ENCODE measurements around the gene NRCAM. TPM values are rescaled to one million over a fixed set of nuclear protein-coding genes. Genes with fewer than 3 reads are reported as not detected.

NRCAM gene
- total RNA-seq, 1 donor from 2014 or later: not detected

- Mint-ChIP-seq H3K27ac (no peak overlapping the region), H3K4me1 (peaks cover 2% of the 10 kb centered on the region), H3K36me3 (ENCODE audit: low read depth) (no peaks in the 10 kb centered on the region), H3K9me3 (no peaks in the 10 kb centered on the region), H3K4me3 (no peak overlapping the region), H3K27me3 (no peaks in the 10 kb centered on the region)
- intact Hi-C loops (cut with micrococcal nuclease): no loop called here
- DNase-seq: no peak
These were observed 244.6 kb downstream of the NRCAM start for GRCh38 chr7:108211382-108212201.

- peaks cover 2% of the 10 kb centered on the region for H3K4me1 Mint-ChIP-seq
- H3K4me3 Mint-ChIP-seq: no peak overlapping the region
- DNase-seq: no peak
- H3K27me3 Mint-ChIP-seq: no peaks in the 10 kb centered on the region
- no peak overlapping the region for H3K27ac Mint-ChIP-seq
- no peaks in the 10 kb centered on the region for H3K9me3 Mint-ChIP-seq
- intact Hi-C loops (cut with micrococcal nuclease): no loop called here
- no peaks in the 10 kb centered on the region for H3K36me3 Mint-ChIP-seq (ENCODE audit: low read depth)
These were observed 245.4 kb downstream of the NRCAM start for GRCh38 chr7:108210796-108211195.

GRCh38 chr7:108205311-108205710 is 250.9 kb downstream of the NRCAM start:
- Mint-ChIP-seq H3K9me3 (no peaks in the 10 kb centered on the region), H3K36me3 (ENCODE audit: low read depth) (no peaks in the 10 kb centered on the region), H3K4me3 (no peak overlapping the region), H3K4me1 (no peaks in the 10 kb centered on the region), H3K27me3 (peaks cover 2% of the 10 kb centered on the region), H3K27ac (no peak overlapping the region)
- intact Hi-C loops (cut with micrococcal nuclease): no loop called here
- no peak for DNase-seq

- no peak overlapping the region for H3K27ac Mint-ChIP-seq
- no peaks in the 10 kb centered on the region for H3K9me3 Mint-ChIP-seq
- H3K36me3 Mint-ChIP-seq (ENCODE audit: low read depth): no peaks in the 10 kb centered on the region
- intact Hi-C loops (cut with micrococcal nuclease): no loop called here
- DNase-seq: no peak
- H3K4me1 Mint-ChIP-seq: no peaks in the 10 kb centered on the region
- no peak overlapping the region for H3K4me3 Mint-ChIP-seq
- peaks cover 2% of the 10 kb centered on the region for H3K27me3 Mint-ChIP-seq
These were observed 251.9 kb downstream of the NRCAM start for GRCh38 chr7:108204281-108204796.

GRCh38 chr7:108203537-108203936 is 252.7 kb downstream of the NRCAM start:
- intact Hi-C loops (cut with micrococcal nuclease): no loop called here
- no peaks in the 10 kb centered on the region for H3K4me1 Mint-ChIP-seq
- H3K4me3 Mint-ChIP-seq: no peak overlapping the region
- H3K27me3 Mint-ChIP-seq: peaks cover 2% of the 10 kb centered on the region
- no peak overlapping the region for H3K27ac Mint-ChIP-seq
- no peak for DNase-seq
- no peaks in the 10 kb centered on the region for H3K9me3 Mint-ChIP-seq
- H3K36me3 Mint-ChIP-seq (ENCODE audit: low read depth): no peaks in the 10 kb centered on the region

- no peak overlapping the region for H3K4me3 Mint-ChIP-seq
These were observed 253.5 kb downstream of the NRCAM start for GRCh38 chr7:108202743-108203142.

GRCh38 chr7:108201766-108202165 is 254.5 kb downstream of the NRCAM start:
- no peak for DNase-seq
- Mint-ChIP-seq H3K27ac (no peak overlapping the region), H3K27me3 (peaks cover 2% of the 10 kb centered on the region), H3K36me3 (ENCODE audit: low read depth) (no peaks in the 10 kb centered on the region), H3K4me3 (no peak overlapping the region), H3K4me1 (no peaks in the 10 kb centered on the region), H3K9me3 (no peaks in the 10 kb centered on the region)
- intact Hi-C loops (cut with micrococcal nuclease): no loop called here

More at GRCh38 chr7:108202743-108203142, 253.5 kb downstream of the NRCAM start:
- no peak for DNase-seq
- Mint-ChIP-seq H3K27me3 (peaks cover 2% of the 10 kb centered on the region), H3K9me3 (no peaks in the 10 kb centered on the region), H3K27ac (no peak overlapping the region), H3K4me1 (no peaks in the 10 kb centered on the region), H3K36me3 (ENCODE audit: low read depth) (no peaks in the 10 kb centered on the region)
- intact Hi-C loops (cut with micrococcal nuclease): no loop called here

GRCh38 chr7:108200326-108200725 is 255.9 kb downstream of the NRCAM start:
- H3K36me3 Mint-ChIP-seq (ENCODE audit: low read depth): no peaks in the 10 kb centered on the region
- no peaks in the 10 kb centered on the region for H3K9me3 Mint-ChIP-seq
- intact Hi-C loops (cut with micrococcal nuclease): no loop called here
- no peak for DNase-seq
- peaks cover 2% of the 10 kb centered on the region for H3K27me3 Mint-ChIP-seq
- no peak overlapping the region for H3K4me3 Mint-ChIP-seq
- no peaks in the 10 kb centered on the region for H3K4me1 Mint-ChIP-seq
- no peak overlapping the region for H3K27ac Mint-ChIP-seq

- H3K27me3 Mint-ChIP-seq: peaks cover 2% of the 10 kb centered on the region
- no peak for DNase-seq
- intact Hi-C loops (cut with micrococcal nuclease): no loop called here
- H3K27ac Mint-ChIP-seq: no peak overlapping the region
- no peaks in the 10 kb centered on the region for H3K9me3 Mint-ChIP-seq
- H3K4me1 Mint-ChIP-seq: no peaks in the 10 kb centered on the region
- H3K36me3 Mint-ChIP-seq (ENCODE audit: low read depth): no peaks in the 10 kb centered on the region
- no peak overlapping the region for H3K4me3 Mint-ChIP-seq
These were observed 258.7 kb downstream of the NRCAM start for GRCh38 chr7:108197371-108198091.

GRCh38 chr7:108196004-108196403 is 260.2 kb downstream of the NRCAM start:
- Mint-ChIP-seq H3K36me3 (ENCODE audit: low read depth) (no peaks in the 10 kb centered on the region), H3K27ac (no peak overlapping the region), H3K9me3 (no peaks in the 10 kb centered on the region), H3K4me3 (no peak overlapping the region), H3K4me1 (no peaks in the 10 kb centered on the region), H3K27me3 (peaks cover 2% of the 10 kb centered on the region)
- intact Hi-C loops (cut with micrococcal nuclease): no loop called here
- no peak for DNase-seq

- no peak for DNase-seq
- intact Hi-C loops (cut with micrococcal nuclease): no loop called here
- Mint-ChIP-seq H3K27ac (no peak overlapping the region), H3K4me3 (no peak overlapping the region), H3K27me3 (peaks cover 2% of the 10 kb centered on the region), H3K36me3 (ENCODE audit: low read depth) (no peaks in the 10 kb centered on the region), H3K9me3 (no peaks in the 10 kb centered on the region), H3K4me1 (no peaks in the 10 kb centered on the region)
These were observed 262.4 kb downstream of the NRCAM start for GRCh38 chr7:108193594-108194498.

- no peak overlapping the region for H3K4me3 Mint-ChIP-seq
- H3K9me3 Mint-ChIP-seq: no peaks in the 10 kb centered on the region
- DNase-seq: no peak
- no peaks in the 10 kb centered on the region for H3K36me3 Mint-ChIP-seq (ENCODE audit: low read depth)
- intact Hi-C loops (cut with micrococcal nuclease): no loop called here
- H3K27me3 Mint-ChIP-seq: peaks cover 2% of the 10 kb centered on the region
- H3K27ac Mint-ChIP-seq: no peak overlapping the region
- no peaks in the 10 kb centered on the region for H3K4me1 Mint-ChIP-seq
These were observed 265.3 kb downstream of the NRCAM start for GRCh38 chr7:108190891-108191290.

- H3K4me1 Mint-ChIP-seq: no peaks in the 10 kb centered on the region
- no peak for DNase-seq
- H3K4me3 Mint-ChIP-seq: no peak overlapping the region
- H3K27me3 Mint-ChIP-seq: peaks cover 2% of the 10 kb centered on the region
- intact Hi-C loops (cut with micrococcal nuclease): no loop called here
- H3K27ac Mint-ChIP-seq: no peak overlapping the region
- H3K36me3 Mint-ChIP-seq (ENCODE audit: low read depth): no peaks in the 10 kb centered on the region
- H3K9me3 Mint-ChIP-seq: no peaks in the 10 kb centered on the region
These were observed 266.4 kb downstream of the NRCAM start for GRCh38 chr7:108189733-108190388.

Measured in activated CD4-positive, alpha-beta T cell treated with anti-CD3 and anti-CD28 coated beads, Interleukin-2, amount 10 ng/mL, durations not matched to agents 24 days and 14 days (primary cell).